Endothelial cell of umbilical vein (primary cell): ENCODE measurements around the gene EIF4B.
"Not testable (repeated sequence)": the region's sequence is repeated elsewhere in the genome, so short reads cannot be mapped to it uniquely, and the experiment has no call there.

Experiments used
- CTCF ChIP-seq, 2 donors: IDR thresholded peaks; 1 replicate in 1 of 2; 2 replicates in 1 of 2; pipeline ENCODE4 v1.5.1; 2011; ENCODE audit warnings: low read length in 2 of 2, mild to moderate bottlenecking in 2 of 2, moderate library complexity in 2 of 2, control low read depth in 1 of 2, inconsistent platforms in 1 of 2, low read depth in 1 of 2; ENCODE audit not compliant: insufficient read depth in 1 of 2; ENCODE audit errors: extremely low read depth in 1 of 2
- EZH2 ChIP-seq: IDR thresholded peaks from 2 replicates; pipeline ENCODE4 v1.6.1; 2012; ENCODE audit warnings: borderline replicate concordance, low read depth, mild to moderate bottlenecking, moderate library complexity, low read length, inconsistent platforms; ENCODE audit not compliant: severe bottlenecking
- POLR2A ChIP-seq: IDR thresholded peaks from 2 replicates; pipeline ENCODE4 v1.6.1; 2012; ENCODE audit warnings: low read depth, mild to moderate bottlenecking, control low read depth, low read length

- TF ChIP-seq CTCF (IDR thresholded peaks at IDR 0.05; ENCODE audit: extremely low read depth in 1 of 2, insufficient read depth in 1 of 2, low read depth in 1 of 2, low read length in 2 of 2); POLR2A; EZH2: not testable (repeated sequence)
Observed at GRCh38 chr12:53033832-53034231, 27.6 kb downstream of the EIF4B start.
